HepG2 (cell line): Measurements from ENCODE around the gene RIOK3. TPM values are rescaled to one million over a fixed set of nuclear protein-coding genes. Genes with fewer than 3 reads are reported as not detected.
A peak's percentile ranks its signal among the peaks of the same experiment; 100 is the strongest.

ENCODE experiments used
- ARID3A ChIP-seq: IDR thresholded peaks from 2 replicates; pipeline ENCODE4 v1.6.1; 2012; ENCODE audit warnings: low read depth, low read length, improper control_type of control experiment
- BRF2 ChIP-seq: sonication (generic); formaldehyde crosslinking; IDR thresholded peaks from 2 replicates; pipeline ENCODE4 v1.8.1; 2022; ENCODE audit warnings: mild to moderate bottlenecking, missing genetic modification reagents
- CHD2 ChIP-seq: IDR thresholded peaks from 2 replicates; pipeline ENCODE4 v1.6.1; 2011; ENCODE audit warnings: low read depth, low read length, improper control_type of control experiment
- CREM ChIP-seq, 2 experiments: sonication (generic) in 1 of 2; formaldehyde crosslinking in 1 of 2; IDR thresholded peaks; 2 replicates each; pipeline versions ENCODE4 v1.4.0 to v1.6.1; 2016 to 2020; ENCODE audit warnings: antibody characterized with exemption in 1 of 2, mild to moderate bottlenecking in 1 of 2, missing genetic modification reagents in 1 of 2
- DNMT1 ChIP-seq: sonication (generic); formaldehyde crosslinking; IDR thresholded peaks from 2 replicates; pipeline ENCODE4 v1.5.1; 2020; ENCODE audit warnings: mild to moderate bottlenecking, missing genetic modification reagents
- FOSL1 ChIP-seq: sonication (generic); formaldehyde crosslinking; IDR thresholded peaks from 2 replicates; pipeline ENCODE4 v1.9.0; 2021; ENCODE audit warnings: missing genetic modification reagents, borderline replicate concordance
- KDM4B ChIP-seq: sonication (generic); formaldehyde crosslinking; IDR thresholded peaks from 2 replicates; pipeline ENCODE4 v1.4.0; 2020; ENCODE audit warnings: missing genetic modification reagents
- KMT2A ChIP-seq: sonication (generic); formaldehyde crosslinking; IDR thresholded peaks from 2 replicates; pipeline ENCODE4 v1.4.0; 2020; ENCODE audit warnings: missing genetic modification reagents
- NCOA5 ChIP-seq: sonication (generic); formaldehyde crosslinking; IDR thresholded peaks from 2 replicates; pipeline ENCODE4 v1.4.0; 2020; ENCODE audit warnings: missing genetic modification reagents
- RBM22 ChIP-seq: fragments of 200-400 bp; formaldehyde crosslinking; optimal IDR thresholded peaks from 2 replicates; pipeline ENCODE3; 2017; ENCODE audit warnings: mild to moderate bottlenecking, low read length, moderate library complexity
- RXRA ChIP-seq: sonication (generic); formaldehyde crosslinking; IDR thresholded peaks from 2 replicates; pipeline ENCODE4 v1.5.1; 2020; ENCODE audit warnings: missing genetic modification reagents
- TARDBP ChIP-seq: sonication (generic); formaldehyde crosslinking; IDR thresholded peaks from 2 replicates; pipeline ENCODE4 v1.8.0; 2022; ENCODE audit warnings: mild to moderate bottlenecking, missing genetic modification reagents
- TSC22D2 ChIP-seq: sonication (generic); formaldehyde crosslinking; IDR thresholded peaks from 2 replicates; pipeline ENCODE4 v1.5.1; 2020; ENCODE audit warnings: missing genetic modification reagents, mild to moderate bottlenecking, borderline replicate concordance
- YEATS4 ChIP-seq: sonication (generic); formaldehyde crosslinking; IDR thresholded peaks from 2 replicates; pipeline ENCODE4 v1.4.0; 2020; ENCODE audit warnings: missing genetic modification reagents, borderline replicate concordance
- ZBTB33 ChIP-seq: sonication (generic); formaldehyde crosslinking; IDR thresholded peaks from 2 replicates; pipeline ENCODE4 v1.4.0; 2020; ENCODE audit warnings: missing genetic modification reagents
- ZBTB49 ChIP-seq: sonication (generic); formaldehyde crosslinking; IDR thresholded peaks from 2 replicates; pipeline ENCODE4 v1.4.0; 2020; ENCODE audit warnings: missing genetic modification reagents, borderline replicate concordance
- ZMYM4 ChIP-seq: sonication (generic); formaldehyde crosslinking; IDR thresholded peaks from 2 replicates; pipeline ENCODE4 v1.8.1; 2023; ENCODE audit warnings: mild to moderate bottlenecking, missing genetic modification reagents
- ZNF224 ChIP-seq: sonication (generic); formaldehyde crosslinking; IDR thresholded peaks from 2 replicates; pipeline ENCODE4 v1.5.0; 2020; ENCODE audit warnings: mild to moderate bottlenecking, missing genetic modification reagents
- ZNF331 ChIP-seq: sonication (generic); formaldehyde crosslinking; IDR thresholded peaks from 2 replicates; pipeline ENCODE4 v1.4.0; 2020; ENCODE audit warnings: missing genetic modification reagents
- ZNF431 ChIP-seq: sonication (generic); formaldehyde crosslinking; IDR thresholded peaks from 2 replicates; pipeline ENCODE4 v1.9.0; 2022; ENCODE audit warnings: missing genetic modification reagents, low read depth, mild to moderate bottlenecking, borderline replicate concordance
- ZNF564 ChIP-seq: sonication (generic); formaldehyde crosslinking; IDR thresholded peaks from 2 replicates; pipeline ENCODE4 v1.8.1; 2023; ENCODE audit warnings: mild to moderate bottlenecking, missing genetic modification reagents
- ZNF746 ChIP-seq: sonication (generic); formaldehyde crosslinking; IDR thresholded peaks from 2 replicates; pipeline ENCODE4 v1.8.0; 2022; ENCODE audit warnings: mild to moderate bottlenecking, missing genetic modification reagents
- ZNF891 ChIP-seq: sonication (generic); formaldehyde crosslinking; IDR thresholded peaks from 2 replicates; pipeline ENCODE4 v1.5.0; 2020; ENCODE audit warnings: mild to moderate bottlenecking, missing genetic modification reagents
- polyA plus RNA-seq, 8 experiments: library from polyadenylated mRNA; depleted of rRNA in 3 of 8; stranded (reverse) in 7 of 8; unstranded in 1 of 8; fragments of >200 nt; fragmentation: Illumina TruSeq in 4 of 8; extraction: Trizol in 4 of 8; gene quantifications; 2 replicates each; pipeline versions ENCODE4 v1.2.1 to v1.2.3, GENCODE V29; 2011 to 2016; ENCODE audit warnings: low read depth in 4 of 8, missing spikeins in 1 of 8, mixed read lengths in 1 of 8; ENCODE audit not compliant: insufficient read depth in 1 of 8
- total RNA-seq, 5 experiments: library from RNA; depleted of rRNA; stranded (reverse); fragments of >200 nt; fragmentation: Illumina TruSeq; extraction: Trizol; gene quantifications; 2 replicates each; pipeline ENCODE4 v1.2.3, GENCODE V29; 2016; ENCODE audit warnings: low read depth in 1 of 5

The RIOK3 gene
- total and polyA plus RNA-seq, 2 of the 13 experiments (the other 11 are each of a cell fraction or from before 2014, with no cell fraction given) = 26.7 to 36.0 TPM

- TF ChIP-seq CREM (IDR thresholded peaks at IDR 0.05) = no peak
- TF ChIP-seq CREM (CRISPR knock-in tag; IDR thresholded peaks at IDR 0.05) = no peak
- no peak for TF ChIP-seq ZNF331 (CRISPR knock-in tag)
- no peak for TF ChIP-seq BRF2 (CRISPR knock-in tag)
- TF ChIP-seq YEATS4 = peak; percentile 61; the same call in 1 of the 2 replicates
- peak; percentile 68 for TF ChIP-seq ZMYM4
- TF ChIP-seq KMT2A (CRISPR knock-in tag) = peak; percentile 2; the same call in 1 of the 2 replicates
- TF ChIP-seq ZNF224 = no peak
- TF ChIP-seq ZNF891 (CRISPR knock-in tag) = no peak
- 0 out of 2 replicates have a peak, but pooled peaks have one; percentile 30 for TF ChIP-seq CHD2
- TF ChIP-seq RBM22 = no peak
- no peak for TF ChIP-seq FOSL1 (CRISPR knock-in tag)
- no peak for TF ChIP-seq ZBTB33
- TF ChIP-seq ZBTB49 (CRISPR knock-in tag) = no peak
- no peak for TF ChIP-seq ARID3A
- no peak for TF ChIP-seq ZNF431 (CRISPR knock-in tag)
- TF ChIP-seq DNMT1 (CRISPR knock-in tag) = no peak
- 0 out of 2 replicates have a peak, but pooled peaks have one; percentile 45 for TF ChIP-seq RXRA (CRISPR knock-in tag)
- TF ChIP-seq NCOA5 (CRISPR knock-in tag) = no peak
- peak; percentile 69; the same call in 1 of the 2 replicates for TF ChIP-seq ZNF564 (CRISPR knock-in tag)
- no peak for TF ChIP-seq ZNF746 (CRISPR knock-in tag)
- 0 out of 2 replicates have a peak, but pooled peaks have one; percentile 67 for TF ChIP-seq KDM4B (CRISPR knock-in tag)
- TF ChIP-seq TSC22D2 = peak; percentile 22; the same call in 1 of the 2 replicates
- no peak for TF ChIP-seq TARDBP (CRISPR knock-in tag)
Observed at GRCh38 chr18:23503038-23503962, 50.2 kb downstream of the RIOK3 start, which contains the start of gene RMC1 (continued).
